Right lobe of liver (tissue), 6 donors: ENCODE measurements around the gene OXTR. TPM values are rescaled to one million over a fixed set of nuclear protein-coding genes. Genes with fewer than 3 reads are reported as not detected.

Experiments
- ATAC-seq, 4 donors: fragments of 200-7000 bp; cut with Tn5 transposase; one replicate each; pipeline ENCODE4 v1.9.1; 2020; ENCODE audit warnings: mild to moderate bottlenecking in 4 of 4, moderate library complexity in 4 of 4
- DNase-seq, 3 donors: peaks; one replicate each; pipeline ENCODE4 v3.0.0-alpha.2; 2020
- H3K27ac ChIP-seq, 3 donors: fragments of 200-600 bp; one replicate each; pipeline ENCODE4 v1.8.0; 2022
- H3K27me3 ChIP-seq, 2 donors: fragments of 200-600 bp; one replicate each; pipeline ENCODE4 v1.8.0; 2022
- H3K36me3 ChIP-seq, 4 donors: fragments of 200-600 bp; sonication (generic) in 1 of 4; one replicate each; pipeline versions ENCODE4 v1.5.1 to v1.8.0; 2017 to 2022; ENCODE audit warnings: control low read depth in 1 of 4
- H3K4me1 ChIP-seq, 4 donors: fragments of 200-600 bp; sonication (generic) in 1 of 4; one replicate each; pipeline versions ENCODE4 v1.5.1 to v1.8.0; 2017 to 2022; ENCODE audit warnings: control low read depth in 1 of 4
- H3K4me3 ChIP-seq, 3 donors: fragments of 200-600 bp; one replicate each; pipeline ENCODE4 v1.8.0; 2022
- H3K9me3 ChIP-seq, 4 donors: fragments of 200-600 bp; sonication (generic) in 1 of 4; one replicate each; pipeline versions ENCODE4 v1.5.1 to v1.8.0; 2017 to 2022; ENCODE audit warnings: control low read depth in 1 of 4
- POLR2A ChIP-seq: fragments of 450-650 bp; IDR thresholded peaks from one replicate; pipeline ENCODE4 v1.6.1; 2017; ENCODE audit warnings: antibody characterized with exemption, mild to moderate bottlenecking
- WGBS: methylation state at CpG from one replicate; pipeline ENCODE4 v1.1.6; 2018; ENCODE audit warnings: low coverage, low lambda C conversion rate; ENCODE audit not compliant: insufficient coverage; ENCODE audit errors: missing lambda C conversion rate; 5-methylcytosine and 5-hydroxymethylcytosine counted together
- intact Hi-C, 2 donors: fragments of 100-400 bp; cut with DNase I; formaldehyde crosslinking; loops; one replicate each; pipeline versions ENCODE4 v1.11.2 to v1.14.1; 2022
- total RNA-seq, 6 experiments: library from RNA; depleted of rRNA in 2 of 6; stranded (reverse); fragments of >200 nt in 2 of 6; fragmentation: NEBNext Ultra II Directional in 3 of 6; extraction: Animal tissue kit (Norgen Biotek cat#: 25700) in 3 of 6; gene quantifications; one replicate each; pipeline versions ENCODE4 v1.1.0 to v1.2.4, GENCODE V29; 2016 to 2023
- TF ChIP-seq, protein P1 (sequence below), 4 donors: fragments of 200-600 bp in 3 of 4; fragments of 450-650 bp in 1 of 4; IDR thresholded peaks; one replicate each; pipeline versions ENCODE4 v1.5.1 to v1.8.0; 2016 to 2022; ENCODE audit warnings: antibody characterized with exemption in 4 of 4, mild to moderate bottlenecking in 2 of 4
- donor health status: DM: no; HTN: yes; CAD: no.
- donor health status: DM: no; HTN: no; CAD: no.
- donor health status: DM: no; HTN: no; CAD: no.
- donor health status: DM: no; HTN: yes; CAD: no.
- donor health status: DM: no; HTN: yes; CAD: no.

OXTR gene
- total RNA-seq, 6 experiments from 2014 or later: 0.04 to 0.31 (median 0.20) TPM

DNA sequence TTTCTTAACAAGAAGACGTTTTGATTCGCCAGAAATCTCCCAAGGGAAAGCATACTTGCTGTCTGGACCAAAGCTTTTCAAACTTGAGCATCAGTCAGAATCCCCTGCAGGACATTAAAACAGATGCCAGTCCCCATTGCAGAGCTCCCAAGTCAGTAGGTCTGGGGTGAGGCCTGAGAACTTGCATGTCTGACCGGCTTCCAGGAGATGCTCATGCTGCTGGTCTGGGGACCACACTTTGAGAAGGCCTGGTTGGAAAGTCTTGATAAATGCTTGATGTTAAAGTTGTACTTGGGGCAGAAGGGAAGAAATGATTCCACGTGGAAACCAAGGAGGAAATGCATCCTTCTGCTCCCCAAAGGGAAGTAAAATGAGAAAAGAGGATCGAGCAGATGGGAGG lies 60.1 kb downstream of the OXTR start:
- Histone ChIP-seq H3K4me1 (no peaks in the 10 kb centered on the region), H3K27ac (no peak overlapping the region), H3K27me3 (no peaks in the 10 kb centered on the region), H3K4me3 (no peak overlapping the region), H3K36me3 (no peaks in the 10 kb centered on the region), H3K9me3 (no peaks in the 10 kb centered on the region)
- ATAC-seq: no peak
- WGBS: 58% methylated on average over 5 of the region's 5 CpGs
- intact Hi-C loops: no loop called here
- no peak for DNase-seq
- TF ChIP-seq, protein P1, sequence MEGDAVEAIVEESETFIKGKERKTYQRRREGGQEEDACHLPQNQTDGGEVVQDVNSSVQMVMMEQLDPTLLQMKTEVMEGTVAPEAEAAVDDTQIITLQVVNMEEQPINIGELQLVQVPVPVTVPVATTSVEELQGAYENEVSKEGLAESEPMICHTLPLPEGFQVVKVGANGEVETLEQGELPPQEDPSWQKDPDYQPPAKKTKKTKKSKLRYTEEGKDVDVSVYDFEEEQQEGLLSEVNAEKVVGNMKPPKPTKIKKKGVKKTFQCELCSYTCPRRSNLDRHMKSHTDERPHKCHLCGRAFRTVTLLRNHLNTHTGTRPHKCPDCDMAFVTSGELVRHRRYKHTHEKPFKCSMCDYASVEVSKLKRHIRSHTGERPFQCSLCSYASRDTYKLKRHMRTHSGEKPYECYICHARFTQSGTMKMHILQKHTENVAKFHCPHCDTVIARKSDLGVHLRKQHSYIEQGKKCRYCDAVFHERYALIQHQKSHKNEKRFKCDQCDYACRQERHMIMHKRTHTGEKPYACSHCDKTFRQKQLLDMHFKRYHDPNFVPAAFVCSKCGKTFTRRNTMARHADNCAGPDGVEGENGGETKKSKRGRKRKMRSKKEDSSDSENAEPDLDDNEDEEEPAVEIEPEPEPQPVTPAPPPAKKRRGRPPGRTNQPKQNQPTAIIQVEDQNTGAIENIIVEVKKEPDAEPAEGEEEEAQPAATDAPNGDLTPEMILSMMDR (IDR thresholded peaks at IDR 0.05): no peak
- TF ChIP-seq POLR2A: no peak

DNA sequence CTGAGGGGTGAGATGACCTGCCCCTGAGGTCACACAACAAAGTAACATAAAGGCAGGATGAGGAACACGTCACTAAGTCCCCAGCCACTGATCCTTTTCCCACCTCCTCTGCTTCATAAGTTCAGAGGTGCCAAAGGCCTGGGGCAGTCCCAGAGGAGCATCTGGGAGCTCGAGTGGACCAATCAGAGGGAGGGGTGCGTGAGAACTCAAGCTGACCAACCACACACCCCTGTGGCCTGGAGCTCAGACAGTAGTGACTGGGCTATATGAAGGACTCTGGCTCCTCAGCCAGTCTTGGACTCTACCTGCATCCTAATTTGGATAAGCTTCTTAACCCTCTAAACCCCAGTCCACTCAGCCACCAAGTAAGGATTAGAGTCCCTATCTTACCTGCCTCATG lies 63.8 kb downstream of the OXTR start:
- no peak for ATAC-seq
- Histone ChIP-seq H3K36me3 (no peaks in the 10 kb centered on the region), H3K27ac (no peak overlapping the region), H3K4me3 (no peak overlapping the region), H3K27me3 (no peaks in the 10 kb centered on the region), H3K4me1 (no peaks in the 10 kb centered on the region), H3K9me3 (no peaks in the 10 kb centered on the region)
- TF ChIP-seq POLR2A: no peak
- TF ChIP-seq, protein P1 (IDR thresholded peaks at IDR 0.05): no peak
- intact Hi-C loops: no loop called here
- WGBS: 80% methylated on average over 1 of the region's 3 CpGs
- DNase-seq: no peak

DNA sequence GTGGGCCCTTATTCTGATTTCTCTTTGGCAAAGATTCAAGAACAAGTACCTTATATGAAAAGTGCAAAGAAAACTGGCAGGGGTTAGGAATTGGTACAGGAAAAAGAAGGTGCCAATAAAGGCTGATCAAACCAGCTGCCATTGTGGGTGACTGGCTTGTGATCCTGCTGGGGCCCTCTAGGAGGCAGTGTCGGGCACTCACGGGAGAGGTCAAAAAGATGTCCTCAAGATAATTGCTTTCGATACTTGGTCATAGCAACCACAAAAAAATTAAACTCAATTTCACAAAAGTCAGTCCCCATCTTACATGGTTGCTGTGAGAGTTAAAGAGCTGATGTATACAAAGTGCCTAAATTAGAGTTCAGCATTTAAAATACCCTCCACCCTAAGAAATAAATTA lies 66.9 kb downstream of the OXTR start:
- 32% methylated on average over 3 of the region's 3 CpGs for WGBS

More for the DNA sequence above, 66.9 kb downstream of the OXTR start:
- Histone ChIP-seq H3K4me1 (no peaks in the 10 kb centered on the region), H3K27ac (no peak overlapping the region), H3K27me3 (no peaks in the 10 kb centered on the region), H3K9me3 (no peaks in the 10 kb centered on the region), H3K36me3 (no peaks in the 10 kb centered on the region), H3K4me3 (no peak overlapping the region)
- DNase-seq (no peak), ATAC-seq (no peak)
- TF ChIP-seq POLR2A: no peak
- TF ChIP-seq, protein P1 (IDR thresholded peaks at IDR 0.05): no peak
- intact Hi-C loops: no loop called here

Other genes with a start within 250 kb of the OXTR start
- gene SSUH2, start 124.8 kb downstream of the OXTR start, total RNA-seq: 1 to 10 TPM in 4 of 6 experiments, under 1 TPM in 1, not detected in 1; 0.09 to 2.0 (median 1.1) TPM
- gene CAV3, start 35.8 kb downstream of the OXTR start, total RNA-seq: not detected
- gene RAD18, start 193.9 kb upstream of the OXTR start, total RNA-seq: 1 to 10 TPM; 1.9 to 5.1 (median 4.3) TPM